ENCODE measurements around the gene DYNLL2. TPM values are rescaled to one million over a fixed set of nuclear protein-coding genes. Genes with fewer than 3 reads are reported as not detected.

DYNLL2 gene
- total and polyA plus RNA-seq, 9 of the 15 experiments (the other 6 are each of a cell fraction or from before 2014, with no cell fraction given), result 1.8 to 24.5 (median 13.0) TPM

- Histone ChIP-seq H2AFZ (ENCODE audit: low read depth, low read length) (no peak overlapping the region), H4K20me1 (replicated peaks; ENCODE audit: control insufficient read depth, insufficient read depth, low read length) (no peaks in the 10 kb centered on the region), H3K9me1 (ENCODE audit: control insufficient read depth, insufficient read depth, low read length) (no peaks in the 10 kb centered on the region), H3K27ac (ENCODE audit: extremely low read depth, low read depth, low read length) (no peak overlapping the region), H3K9me3 (replicated peaks; ENCODE audit: control insufficient read depth, insufficient read depth, low read depth, low read length) (no peaks in the 10 kb centered on the region), H3K4me1 (replicated peaks in 1 of 2; ENCODE audit: control insufficient read depth in 2 of 2, insufficient read depth in 2 of 2, low read length in 2 of 2) (no peaks in the 10 kb centered on the region), H3K27me3 (ENCODE audit: control insufficient read depth in 2 of 2, insufficient read depth in 2 of 2, low read length in 2 of 2) (peaks cover 18 to 25% of the 10 kb centered on the region in 2 experiments), H3K4me2 (ENCODE audit: insufficient read depth, low read length) (no peak overlapping the region), H3K9ac (ENCODE audit: insufficient read depth in 1 of 2, low read depth in 2 of 2, low read length in 2 of 2) (no peak overlapping the region), H3K4me3 (no peak overlapping the region), H3K79me2 (ENCODE audit: control insufficient read depth, insufficient read depth, low read length) (no peaks in the 10 kb centered on the region), H3K36me3 (ENCODE audit: control insufficient read depth, insufficient read depth, low read length) (no peaks in the 10 kb centered on the region)
- in situ Hi-C loops (cut with MboI) (no loop called here), intact Hi-C loops (cut with micrococcal nuclease) (no loop called here)
- CTCF ChIA-PET (ENCODE audit: low intra/inter-chr PET ratio), result no interaction called here
- POLR2A ChIA-PET, result interaction anchor here (0.6 kb wide), 1 partner anchor 13 kb away, joined by 3 read pairs; no protein-coding TSS in a partner anchor
- BruUV-seq (replicated peaks), result no TSS peak
- FAIRE-seq (no peak), ATAC-seq (no peak), DNase-seq (ENCODE audit: extremely low read depth in 1 of 4, low spot score in 3 of 4) (no peak)
- WGBS (ENCODE audit: insufficient coverage, low coverage, missing lambda C conversion rate), result 5% methylated on average over 1 of the region's 1 CpG
- no peak for TF ChIP-seq ZMIZ1 (IDR thresholded peaks at IDR 0.05; ENCODE audit: low read depth in 2 of 2, low read length in 2 of 2)
- TF ChIP-seq ZBTB43 (CRISPR knock-in tag; IDR thresholded peaks at IDR 0.05), result no peak
- no peak for TF ChIP-seq ZNF780A (CRISPR knock-in tag; IDR thresholded peaks at IDR 0.05)
- no peak for TF ChIP-seq NR2F6 (CRISPR knock-in tag; IDR thresholded peaks at IDR 0.05)
- no peak for TF ChIP-seq BRF1 (IDR thresholded peaks at IDR 0.05; ENCODE audit: borderline replicate concordance, extremely low read depth, insufficient read length)
- no peak for TF ChIP-seq TBP (optimal IDR thresholded peaks at IDR 0.05; ENCODE audit: low read depth, low read length)
- no peak for TF ChIP-seq FOXK2 (conservative IDR thresholded peaks at IDR 0.05 in 1 of 2, IDR thresholded peaks at IDR 0.05 in 1 of 2; ENCODE audit: low read depth in 2 of 2)
- no peak for TF ChIP-seq SMARCE1 (IDR thresholded peaks at IDR 0.05)
- no peak for TF ChIP-seq NR0B1 (IDR thresholded peaks at IDR 0.05; ENCODE audit: partially characterized antibody)
- no peak for TF ChIP-seq ELK1 (CRISPR knock-in tag; IDR thresholded peaks at IDR 0.05)
- TF ChIP-seq NKRF (IDR thresholded peaks at IDR 0.05; ENCODE audit: borderline replicate concordance), result no peak
- no peak for TF ChIP-seq ARID1B (IDR thresholded peaks at IDR 0.05)
- no peak for TF ChIP-seq TEAD2 (tag; IDR thresholded peaks at IDR 0.05)
- no peak for TF ChIP-seq ZNF224 (CRISPR knock-in tag; IDR thresholded peaks at IDR 0.05)
Measured at GRCh38 chr17:58051468-58051867, 31.8 kb upstream of the DYNLL2 start.
